Stimulated activated CD4-positive, alpha-beta T cell treated with anti-CD3 and anti-CD28 coated beads, Interleukin-2, amount 100 ng/mL, for 24 hours (primary cell): ENCODE results near the gene TSPAN14.

Source experiments
- DNase-seq, 2 donors: peaks; one replicate each; pipeline ENCODE4 v3.0.0-alpha.2; 2020

The TSPAN14 gene

DNA sequence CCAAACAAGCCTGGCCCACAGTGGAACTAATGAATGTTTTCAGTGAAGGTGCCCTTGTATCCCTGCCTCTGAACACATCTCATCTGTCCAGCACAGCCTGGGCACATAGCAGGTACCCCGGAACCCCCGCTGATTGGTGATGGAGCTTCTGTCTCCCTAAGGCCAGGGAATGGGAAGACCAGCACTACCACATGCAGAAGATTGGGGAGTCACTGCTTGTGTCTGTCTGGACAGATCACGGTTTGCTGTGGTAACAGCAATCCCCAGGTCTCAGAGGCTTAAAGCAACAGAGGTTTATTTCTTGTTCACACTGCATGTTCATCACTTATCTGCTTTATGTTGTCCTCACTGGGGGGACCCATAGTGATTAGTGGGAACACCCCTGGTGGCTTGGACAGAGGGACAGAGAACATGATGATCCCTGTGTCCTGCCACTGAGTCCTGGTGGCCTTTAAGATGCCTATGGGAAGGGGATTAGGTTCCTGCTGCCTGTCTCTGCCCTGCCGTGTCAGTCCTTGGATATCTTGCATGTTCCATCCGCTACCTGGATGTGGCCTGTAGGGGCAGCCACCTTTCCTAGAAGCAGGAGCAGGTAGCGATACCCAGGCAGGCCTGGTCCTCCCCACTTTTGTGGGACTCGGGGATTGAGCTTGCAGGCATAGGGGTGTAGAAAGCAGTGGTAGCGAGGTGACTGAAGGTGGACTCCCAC lies 3.6 kb downstream of the TSPAN14 start:
- no peak for DNase-seq

DNA sequence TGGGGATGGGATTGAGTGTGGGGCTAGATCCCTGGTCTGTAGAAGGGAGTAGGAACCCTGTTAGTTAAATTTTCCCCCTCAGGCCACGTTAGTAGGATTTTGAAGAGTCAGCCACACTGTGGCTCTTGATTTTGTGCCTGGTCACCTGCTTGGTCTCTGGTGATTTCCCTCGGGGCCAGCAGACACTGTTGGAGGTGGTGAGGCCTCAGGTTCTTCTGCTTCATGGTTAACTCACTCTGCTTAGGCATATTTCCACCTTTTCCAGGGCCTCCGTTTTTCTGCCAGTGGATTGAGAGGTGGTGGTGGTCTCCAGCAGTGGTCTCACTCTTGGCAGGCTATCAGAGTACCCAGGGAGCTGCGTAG lies 4.1 kb downstream of the TSPAN14 start:
- no peak for DNase-seq

GRCh38 chr10:80458638-80459037 lies 4.5 kb downstream of the TSPAN14 start:
- no peak for DNase-seq

GRCh38 chr10:80459047-80459865 lies 5.1 kb downstream of the TSPAN14 start:
- peak; percentile 63 for DNase-seq

DNA sequence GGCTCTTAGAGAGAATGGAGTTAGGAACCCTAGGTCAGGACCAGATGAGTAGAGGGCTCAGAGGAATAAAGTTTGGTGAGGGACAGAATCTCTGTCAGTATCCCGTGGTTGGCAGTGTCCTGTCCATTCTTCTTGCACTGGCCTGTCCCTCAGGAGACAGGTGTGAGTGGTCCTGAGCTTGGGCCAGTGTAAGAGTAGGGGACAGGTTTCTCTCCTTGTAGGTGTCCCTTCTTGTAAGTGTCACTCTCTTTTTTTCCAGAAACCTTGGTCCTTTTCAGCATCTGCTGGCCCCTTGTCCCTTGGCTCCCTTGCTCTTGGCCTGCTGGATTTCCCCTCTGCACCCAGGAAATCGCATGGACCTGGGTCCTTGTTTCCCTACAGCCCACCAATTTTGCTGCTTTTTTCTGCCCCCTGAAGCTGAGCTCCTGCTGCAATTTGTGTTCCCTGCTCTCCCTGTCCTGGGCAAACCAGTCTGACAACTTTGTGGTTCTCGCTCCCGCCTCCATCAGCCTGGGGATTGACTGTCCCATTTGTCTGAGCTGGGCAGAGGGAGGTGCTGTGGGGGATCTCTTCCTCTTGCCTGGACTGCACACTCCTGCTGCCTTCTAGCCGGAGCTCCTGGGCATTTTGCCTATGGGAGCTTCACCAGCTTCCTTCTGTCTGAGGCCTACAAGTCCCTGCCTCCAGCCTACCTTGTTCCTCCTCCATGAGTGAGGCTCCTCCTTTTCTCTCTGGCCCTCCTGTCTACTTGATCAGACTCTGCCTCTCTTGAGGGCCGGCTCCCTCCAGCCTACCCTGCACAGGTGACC lies 6.5 kb downstream of the TSPAN14 start:
- DNase-seq, result no peak

- DNase-seq, result no peak
Observed at GRCh38 chr10:80461208-80462183, 7.4 kb downstream of the TSPAN14 start.

DNA sequence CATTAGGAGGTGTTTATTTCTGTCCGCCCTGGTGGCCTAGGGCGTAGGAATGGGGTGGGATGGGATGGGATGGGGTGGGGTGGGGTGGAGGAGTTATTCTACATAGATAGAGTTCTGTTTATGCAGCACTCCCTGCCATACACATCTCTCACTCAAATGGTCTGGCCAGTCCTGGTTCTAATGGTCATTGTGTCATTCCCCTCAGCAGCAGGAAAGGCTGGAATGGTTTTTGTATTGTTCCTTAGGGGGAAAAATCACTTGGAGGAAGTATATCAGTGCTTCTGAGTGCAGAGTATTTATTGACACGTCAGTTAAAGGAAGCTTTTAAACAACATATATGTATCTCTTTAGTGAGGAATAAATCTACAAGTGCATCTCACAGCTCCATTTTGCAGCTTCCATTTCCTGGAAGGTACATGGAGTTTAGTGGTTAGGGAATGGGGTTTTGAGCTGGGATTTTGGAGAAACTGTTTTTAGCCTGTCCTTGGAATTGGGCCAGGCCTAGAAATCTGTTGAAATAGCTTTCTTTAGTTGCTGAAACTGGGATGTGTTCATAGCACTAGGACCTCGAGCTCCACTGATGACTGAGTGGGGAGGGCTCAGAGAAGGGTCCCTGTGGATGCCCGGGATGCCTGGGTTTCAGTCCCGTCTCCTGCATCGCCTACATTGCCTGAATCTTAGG lies 8.3 kb downstream of the TSPAN14 start:
- DNase-seq, result no peak

GRCh38 chr10:80462981-80463741 lies 9.1 kb downstream of the TSPAN14 start:
- DNase-seq, result no peak

DNA sequence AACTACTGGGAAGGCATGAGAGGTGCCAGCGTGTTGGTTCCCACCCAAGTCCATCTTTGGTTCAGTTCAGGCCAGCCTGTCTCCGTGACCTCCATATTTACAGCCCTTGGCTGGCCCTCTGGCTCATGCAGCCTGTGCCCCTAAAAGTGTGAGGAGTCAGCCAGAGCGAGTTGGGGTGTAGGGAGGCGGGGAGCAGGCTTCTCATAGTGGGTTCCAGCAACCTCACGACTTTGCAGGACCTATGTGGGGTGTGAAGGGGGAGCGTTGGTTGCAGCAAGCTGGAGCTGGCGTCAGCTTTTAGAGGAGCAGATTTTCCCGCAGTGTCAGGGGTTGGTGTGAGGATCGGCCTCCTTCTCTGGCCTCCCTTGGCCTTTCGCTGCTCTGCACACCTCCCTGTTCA lies 9.8 kb downstream of the TSPAN14 start:
- no peak for DNase-seq

- DNase-seq, result no peak
Observed at GRCh38 chr10:80464557-80465450, 10.7 kb downstream of the TSPAN14 start.

DNA sequence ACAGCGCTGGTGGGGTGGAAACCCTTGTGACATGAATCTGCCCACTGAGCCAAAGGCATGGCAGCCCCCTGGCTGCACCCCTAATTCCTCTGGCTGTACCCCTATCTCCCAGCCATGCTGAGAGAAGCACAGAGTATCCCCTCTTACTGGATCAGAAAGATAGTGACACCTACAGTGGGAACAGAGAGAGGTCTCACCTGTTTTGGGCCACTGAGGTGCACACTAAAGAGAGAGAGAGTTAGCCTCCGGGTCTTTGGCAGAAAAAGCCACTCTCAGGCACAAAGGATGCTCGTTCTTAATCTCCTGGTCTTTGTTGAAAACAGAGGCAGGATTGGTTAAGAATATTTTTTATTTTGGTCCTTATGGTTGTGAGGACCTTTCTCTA lies 11.3 kb downstream of the TSPAN14 start:
- DNase-seq, result no peak

DNA sequence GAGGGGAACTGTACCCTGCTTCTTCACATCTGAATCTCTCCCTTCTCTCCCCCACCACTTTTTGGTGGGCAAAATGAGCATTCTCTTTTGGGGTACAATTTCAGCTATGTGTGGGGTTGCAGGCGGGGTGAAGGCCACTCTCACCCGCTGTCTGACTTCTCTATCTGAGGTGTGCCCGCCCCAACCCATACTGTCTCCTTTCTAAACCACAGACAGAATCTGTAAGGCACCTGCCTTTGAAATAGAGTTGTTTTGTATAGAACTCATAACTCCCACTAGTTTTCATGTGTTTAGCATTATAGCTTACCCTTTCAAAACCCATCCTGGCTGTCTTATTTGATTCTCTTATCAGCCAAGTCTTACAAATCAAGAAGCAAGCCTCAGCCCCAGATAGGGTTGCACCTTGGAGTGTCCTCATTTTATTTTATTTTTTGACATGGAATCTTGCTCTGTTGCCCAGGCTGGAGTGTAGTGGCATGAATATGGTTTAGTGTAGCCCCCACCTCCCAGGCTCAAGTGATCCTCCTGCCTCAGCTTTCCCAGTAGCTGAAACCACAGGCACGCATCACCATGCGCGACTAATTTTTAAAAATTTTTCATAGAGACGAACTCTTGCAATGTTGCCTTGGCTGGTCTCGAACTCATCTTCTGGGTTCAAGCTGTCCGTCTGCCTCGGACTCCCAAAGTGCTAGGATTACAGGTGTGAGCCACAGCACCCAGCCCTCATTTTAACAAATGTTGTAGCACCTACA lies 11.9 kb downstream of the TSPAN14 start:
- peak in 1 of 2 donors; percentile 64 for DNase-seq

GRCh38 chr10:80466724-80467326 lies 12.7 kb downstream of the TSPAN14 start:
- DNase-seq, result no peak

DNA sequence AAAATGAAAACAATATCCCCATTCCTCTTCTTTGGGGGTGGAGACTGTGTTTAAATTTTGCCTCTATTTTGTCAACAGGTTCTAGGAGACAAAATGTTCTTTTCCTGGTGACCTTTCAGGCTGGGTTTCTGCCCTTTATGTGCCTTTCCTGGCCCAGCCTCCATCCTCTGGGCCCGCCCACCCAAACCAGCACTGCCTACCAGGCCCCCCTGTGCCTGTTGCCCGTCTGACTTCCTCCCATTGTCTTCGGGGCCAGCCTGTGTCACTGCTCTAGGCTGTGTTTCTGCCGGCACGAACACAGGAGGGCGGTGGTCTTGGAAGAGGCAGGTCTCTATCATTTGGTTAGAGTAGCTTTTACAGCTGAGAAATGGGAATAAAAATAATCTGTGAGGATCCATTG lies 13.9 kb downstream of the TSPAN14 start:
- peak; percentile 64 to 67 for DNase-seq

DNA sequence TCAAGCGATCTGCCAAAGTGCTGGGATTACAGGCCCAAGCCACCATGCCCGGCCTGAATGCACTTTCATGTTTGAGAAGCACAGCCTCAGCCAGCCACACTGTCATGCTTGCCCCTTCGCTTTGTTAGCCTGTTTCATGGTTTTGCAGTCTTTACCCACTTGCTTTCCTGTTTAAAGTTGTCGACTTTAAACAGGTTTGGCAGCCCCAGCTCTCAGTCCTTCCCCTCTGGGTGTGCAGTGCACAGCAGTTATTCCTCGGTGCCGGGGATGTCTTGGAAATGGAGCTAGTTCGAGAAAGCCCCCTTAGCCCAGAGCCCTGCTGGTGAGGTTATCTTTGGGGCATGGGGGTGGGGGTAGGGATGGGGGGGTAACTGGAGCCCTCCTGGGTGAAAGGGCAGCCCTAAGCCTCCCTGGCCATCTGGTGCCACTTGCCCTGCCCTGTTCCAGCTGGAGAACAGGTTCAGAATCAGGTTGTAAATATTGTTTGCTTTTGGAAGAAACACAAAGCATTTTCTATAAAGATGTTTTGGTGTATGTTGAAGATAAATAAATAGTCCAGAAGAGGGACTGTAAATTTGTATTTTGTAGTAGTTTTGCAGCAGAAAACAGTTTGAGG lies 14.8 kb downstream of the TSPAN14 start:
- DNase-seq, result no peak

DNA sequence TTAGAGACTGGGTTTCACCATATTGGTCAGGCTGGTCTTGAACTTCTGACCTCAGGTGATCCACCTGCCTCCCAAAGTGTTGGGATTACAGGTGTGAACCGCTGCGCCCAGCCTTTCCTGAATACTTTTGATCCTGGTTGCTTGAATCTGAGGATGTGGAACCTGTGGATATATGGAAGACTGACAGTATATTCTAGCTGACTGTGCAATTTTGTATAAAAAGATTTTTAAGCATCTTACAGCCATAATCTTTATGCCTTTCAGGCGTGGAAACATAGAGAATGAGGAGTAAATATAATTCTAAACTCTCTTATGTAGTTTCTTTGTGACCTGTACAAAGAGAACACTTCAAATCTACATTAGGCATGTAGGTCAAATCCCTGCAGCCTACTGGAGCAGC lies 16.2 kb downstream of the TSPAN14 start:
- no peak for DNase-seq

DNA sequence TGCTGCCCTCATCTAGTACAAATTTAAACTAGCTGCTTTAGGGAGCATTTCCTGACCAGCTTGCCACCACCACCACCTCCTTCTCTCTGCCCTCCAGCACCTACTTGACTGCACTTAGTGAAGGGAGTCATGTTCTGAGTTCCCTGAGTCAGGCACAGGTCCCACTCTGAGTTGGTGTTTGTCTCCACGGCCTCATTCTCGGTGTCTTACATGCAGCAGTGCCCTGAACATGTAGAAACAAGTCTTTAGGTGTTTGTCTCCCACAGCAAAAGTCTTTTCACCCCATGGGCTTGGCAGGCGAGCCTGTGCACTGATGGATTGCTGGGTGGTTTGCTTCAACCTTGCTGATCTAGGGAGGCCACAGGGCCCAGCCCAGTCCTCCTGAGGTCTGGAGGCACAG lies 16.9 kb downstream of the TSPAN14 start:
- DNase-seq, result peak in 1 of 2 donors; percentile 30

DNA sequence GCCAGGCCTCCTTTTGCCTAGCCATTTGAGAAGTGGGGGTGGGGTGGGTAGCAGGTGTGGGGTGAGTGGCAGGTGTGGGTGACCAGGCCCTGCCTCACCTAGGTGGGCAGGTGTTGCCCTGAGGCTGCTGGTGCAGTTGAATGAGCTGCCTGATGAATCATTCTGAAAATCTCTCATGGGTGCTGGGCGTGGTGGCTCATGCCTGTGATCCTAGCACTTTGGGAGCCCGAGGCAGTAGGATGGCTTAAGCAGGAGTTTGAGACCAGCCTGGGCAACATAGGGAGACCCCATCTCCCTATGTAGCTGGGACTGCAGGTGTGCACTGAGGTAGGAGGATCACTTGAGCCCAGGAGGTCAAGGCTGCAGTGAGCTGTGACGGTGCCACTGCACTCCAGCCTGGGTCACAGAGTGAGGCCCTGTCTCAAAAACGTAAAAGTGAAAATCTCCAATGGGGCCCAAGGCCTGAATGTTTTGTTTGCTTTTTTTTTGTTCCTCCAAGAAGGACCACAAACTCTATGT lies 17.7 kb downstream of the TSPAN14 start:
- peak; percentile 55 to 64 for DNase-seq
